SKM-1 (cell line): Measurements from ENCODE around the gene PLG.
"Not testable (repeated sequence)": the region's sequence is repeated elsewhere in the genome, so short reads cannot be mapped to it uniquely, and the experiment has no call there.

Experiments used
- DNase-seq: peaks from one replicate; lab custom pipeline; 2025; ENCODE audit not compliant: unreplicated experiment; lab: John Stamatoyannopoulos, UW

The PLG gene

DNA sequence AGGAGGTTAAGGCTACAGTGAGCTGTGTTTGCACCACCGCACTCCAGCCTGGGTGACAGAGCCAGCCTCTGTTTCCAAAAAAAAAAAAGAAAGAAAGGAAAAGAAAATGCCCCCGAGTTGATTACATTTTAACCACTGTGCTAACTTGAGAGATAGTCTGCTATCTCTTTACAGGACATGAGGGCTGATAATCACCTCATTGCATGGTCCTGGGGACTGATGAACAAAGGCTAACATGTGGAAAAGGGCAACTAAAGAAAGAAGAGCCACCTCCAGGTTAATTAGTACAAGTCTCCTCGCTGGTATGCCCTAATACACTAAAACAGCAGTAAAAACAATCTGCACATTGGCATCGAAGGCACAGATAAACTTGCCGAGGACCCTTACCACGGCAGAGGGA is 4.2 kb upstream of the PLG start:
- DNase-seq: no peak

DNA sequence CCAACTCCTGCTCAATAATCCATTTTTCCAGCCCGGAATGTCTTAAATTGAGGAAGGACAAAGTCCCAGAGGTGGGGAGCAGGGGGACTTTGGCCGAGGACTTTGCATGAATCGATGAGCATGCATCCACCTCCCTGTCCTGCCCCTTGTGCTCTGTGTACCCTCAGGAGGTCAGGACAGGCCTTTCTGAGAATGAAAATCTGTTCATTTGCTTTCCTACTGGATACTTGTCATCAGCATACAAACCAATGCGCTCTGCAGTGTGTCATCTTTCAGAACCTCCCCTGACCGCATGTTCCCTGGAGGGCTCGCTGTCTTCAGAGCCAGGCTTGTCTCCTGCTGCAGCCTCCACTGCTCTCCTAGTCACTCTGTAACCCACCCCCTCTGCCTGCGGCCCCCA is 2.6 kb downstream of the PLG start:
- DNase-seq: not testable (repeated sequence)

DNA sequence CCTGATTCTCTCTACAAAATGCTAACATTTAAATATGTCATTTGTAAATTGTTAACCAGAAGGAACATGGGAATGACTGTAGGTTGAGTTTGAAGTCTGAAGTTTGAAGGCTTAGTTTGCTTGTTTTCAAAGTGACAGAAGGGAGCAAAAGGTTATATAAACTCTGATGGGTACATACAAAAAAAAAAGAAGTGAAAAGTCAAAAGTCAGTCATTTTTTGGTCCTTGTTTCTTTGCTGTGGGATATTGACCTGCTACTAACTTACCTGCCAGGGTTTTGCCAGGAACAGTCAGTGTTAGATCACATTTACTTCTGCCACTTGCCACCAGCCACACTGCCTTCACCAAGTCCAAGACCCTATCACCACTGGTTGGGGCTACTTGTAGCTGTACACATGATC is 6.9 kb downstream of the PLG start:
- DNase-seq: not testable (repeated sequence)

DNA sequence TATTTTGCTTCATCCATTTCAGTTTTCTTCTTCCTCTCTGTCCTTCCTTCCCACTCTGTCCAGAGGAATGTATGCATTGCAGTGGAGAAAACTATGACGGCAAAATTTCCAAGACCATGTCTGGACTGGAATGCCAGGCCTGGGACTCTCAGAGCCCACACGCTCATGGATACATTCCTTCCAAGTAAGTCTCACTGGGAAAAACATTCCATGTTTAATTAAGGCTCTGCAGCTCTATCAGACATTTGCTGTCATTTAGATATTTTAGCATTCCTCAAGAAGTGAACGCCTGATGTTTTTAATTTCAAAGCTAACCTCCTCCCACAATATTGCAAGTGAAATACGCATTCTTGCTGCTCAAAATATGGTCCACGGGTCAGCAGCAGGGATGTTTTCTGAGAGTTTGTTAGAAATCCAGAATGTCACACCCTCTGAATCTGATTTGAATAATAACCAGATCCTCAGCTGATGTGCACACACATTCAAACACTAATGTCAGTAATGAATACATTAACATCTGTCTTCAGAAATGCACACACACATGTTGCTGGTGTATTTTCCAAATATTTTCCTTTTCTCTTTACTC is 12.8 kb downstream of the PLG start:
- no peak for DNase-seq

DNA sequence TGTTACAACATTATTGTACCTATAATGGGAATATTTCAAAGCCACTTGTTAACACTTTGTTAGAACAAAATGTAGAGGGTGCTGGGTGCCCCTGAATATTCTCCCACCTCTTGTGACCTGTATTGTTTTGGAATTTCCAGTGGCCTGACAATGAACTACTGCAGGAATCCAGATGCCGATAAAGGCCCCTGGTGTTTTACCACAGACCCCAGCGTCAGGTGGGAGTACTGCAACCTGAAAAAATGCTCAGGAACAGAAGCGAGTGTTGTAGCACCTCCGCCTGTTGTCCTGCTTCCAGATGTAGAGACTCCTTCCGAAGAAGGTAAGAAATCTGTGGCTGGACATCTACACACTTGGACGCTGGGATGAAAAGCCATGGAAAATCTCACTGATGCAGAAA is 28.9 kb downstream of the PLG start:
- no peak for DNase-seq

DNA sequence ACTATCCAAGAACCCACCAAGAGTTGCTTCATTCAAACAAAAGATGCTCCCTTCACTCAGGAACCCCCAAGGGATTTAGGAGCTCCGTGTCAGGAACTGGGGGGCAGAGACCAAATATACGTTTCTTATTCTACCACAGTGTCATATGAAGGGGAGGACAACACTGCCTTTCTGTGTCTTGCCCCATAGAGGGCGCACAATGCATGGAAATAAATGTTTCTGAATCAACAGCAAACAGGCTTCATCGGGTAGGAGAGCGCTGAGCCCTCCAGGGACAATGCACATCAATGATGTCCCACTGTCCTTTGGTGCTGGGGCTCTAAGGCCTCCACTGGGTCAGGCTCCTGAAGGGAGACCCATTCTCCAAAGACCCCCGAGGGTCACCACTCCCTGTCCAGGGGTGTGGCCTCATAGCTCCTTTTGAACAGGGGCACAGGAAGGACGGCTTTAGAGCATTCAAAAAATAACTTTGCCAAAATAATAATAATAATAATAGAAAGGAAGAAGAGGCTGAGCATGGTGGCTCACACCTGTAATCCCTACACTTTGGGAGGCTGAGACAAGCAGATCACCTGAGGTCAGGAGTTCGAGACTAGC is 31.1 kb downstream of the PLG start:
- DNase-seq: no peak

DNA sequence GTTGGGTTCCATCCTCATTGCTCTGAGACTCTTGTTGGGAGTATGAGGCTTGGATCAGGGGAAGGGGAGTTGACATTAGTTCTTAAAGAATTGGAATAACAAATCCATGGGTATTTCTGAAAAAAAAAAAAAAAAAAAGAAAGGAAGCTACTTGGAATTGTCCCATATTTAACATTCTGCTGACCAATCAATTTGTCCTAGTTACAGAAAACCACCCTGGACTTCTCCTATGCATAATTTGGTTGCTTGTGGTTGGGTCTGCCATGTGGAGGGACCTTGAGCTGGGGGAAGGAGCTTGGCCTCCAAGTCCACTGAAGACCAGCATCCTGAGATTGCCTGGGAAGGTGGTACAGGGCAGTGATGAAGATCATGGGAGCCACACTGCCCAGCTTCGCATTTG is 32.6 kb downstream of the PLG start:
- DNase-seq: no peak

DNA sequence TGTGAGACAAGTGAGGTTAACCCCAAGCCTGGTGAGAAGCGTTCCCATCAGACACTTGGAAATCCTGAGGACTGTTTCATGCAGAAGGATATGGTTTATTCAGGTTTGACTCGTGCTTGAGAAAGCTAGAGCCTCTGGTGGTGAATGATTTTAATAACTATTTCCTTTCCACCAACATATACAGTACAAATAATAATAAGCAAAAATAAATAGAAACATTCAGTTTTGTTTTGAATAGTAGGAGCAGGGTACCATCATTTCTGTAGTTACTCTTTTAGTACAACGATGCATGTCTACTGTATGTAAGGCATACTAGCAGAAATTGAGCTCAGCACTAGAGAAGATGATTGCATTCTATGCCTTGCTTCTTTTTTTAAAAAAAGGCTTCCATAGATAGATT is 33.5 kb downstream of the PLG start:
- DNase-seq: no peak

DNA sequence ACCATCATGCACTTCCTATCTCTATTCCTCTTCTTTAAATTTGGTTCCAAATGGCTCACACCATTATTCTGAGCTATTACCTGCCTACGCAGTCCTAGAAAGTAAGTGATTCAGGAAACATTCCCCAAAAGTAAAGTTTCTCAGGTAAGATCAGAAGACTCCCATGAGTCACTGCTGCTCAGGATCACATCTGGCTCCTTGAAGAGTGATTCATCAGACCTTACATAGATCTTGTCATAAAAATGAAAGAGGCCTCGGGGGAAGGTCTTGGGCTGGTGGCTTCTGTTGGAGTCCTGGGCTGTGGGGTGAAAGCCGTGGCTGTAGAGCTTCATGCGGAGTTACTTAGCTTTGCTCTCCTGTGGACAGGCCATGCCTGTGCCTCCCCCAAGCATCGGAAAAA is 35.9 kb downstream of the PLG start:
- DNase-seq: no peak

DNA sequence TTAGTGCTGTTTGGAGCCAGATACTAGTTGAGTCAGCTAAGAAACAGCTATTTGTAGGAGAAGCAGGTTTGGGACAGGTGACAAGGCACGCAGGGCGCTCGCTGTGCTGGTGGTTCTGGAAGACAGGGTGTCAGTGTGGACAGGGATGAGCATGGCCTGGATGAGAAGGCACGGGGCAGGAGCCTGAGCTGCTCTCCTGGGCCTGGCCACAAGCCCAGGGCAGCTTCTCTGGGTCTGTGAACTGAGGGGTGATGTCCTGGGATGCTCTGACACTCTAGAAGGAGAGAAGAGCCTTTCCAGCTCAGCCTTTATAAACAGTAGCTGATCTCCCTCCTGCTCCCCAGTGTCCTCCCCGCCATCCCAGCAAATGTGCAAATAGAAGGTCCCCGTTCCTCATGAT is 37.9 kb downstream of the PLG start:
- DNase-seq: no peak

DNA sequence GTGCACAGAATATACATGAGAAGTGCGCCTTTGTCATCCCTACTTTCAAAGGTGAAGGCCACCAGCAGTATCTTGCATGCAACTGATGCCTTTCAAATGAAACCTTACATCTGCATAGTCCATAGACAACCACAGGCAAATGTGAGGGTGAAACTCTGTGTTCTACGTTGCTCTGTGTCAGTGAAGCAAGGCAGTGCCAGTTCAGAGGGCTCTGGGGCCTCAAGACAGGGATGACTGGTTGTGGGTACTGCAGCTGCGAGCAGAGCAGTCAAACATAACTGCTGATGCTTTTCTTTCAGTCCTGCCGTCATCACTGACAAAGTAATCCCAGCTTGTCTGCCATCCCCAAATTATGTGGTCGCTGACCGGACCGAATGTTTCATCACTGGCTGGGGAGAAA is 39.0 kb downstream of the PLG start:
- DNase-seq: not testable (repeated sequence)

DNA sequence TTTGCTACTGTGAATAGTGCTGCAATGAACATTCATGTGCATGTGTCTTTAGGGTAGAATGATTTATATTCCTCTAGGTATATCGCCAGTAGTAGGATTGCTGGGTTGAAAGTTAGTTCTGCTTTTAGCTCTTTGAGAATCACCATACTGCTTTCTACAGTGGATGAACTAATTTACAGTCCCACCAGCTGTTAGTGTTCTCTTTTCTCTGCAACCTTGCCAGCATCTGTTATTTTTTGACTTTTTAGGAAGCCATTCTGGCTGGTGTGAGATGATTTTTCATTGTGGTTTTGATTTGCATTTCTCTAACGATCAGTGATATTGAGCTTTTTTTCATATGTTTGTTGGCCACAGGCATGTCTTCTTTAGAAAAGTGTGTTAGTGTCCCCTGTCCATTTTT is 40.0 kb downstream of the PLG start:
- no peak for DNase-seq

DNA sequence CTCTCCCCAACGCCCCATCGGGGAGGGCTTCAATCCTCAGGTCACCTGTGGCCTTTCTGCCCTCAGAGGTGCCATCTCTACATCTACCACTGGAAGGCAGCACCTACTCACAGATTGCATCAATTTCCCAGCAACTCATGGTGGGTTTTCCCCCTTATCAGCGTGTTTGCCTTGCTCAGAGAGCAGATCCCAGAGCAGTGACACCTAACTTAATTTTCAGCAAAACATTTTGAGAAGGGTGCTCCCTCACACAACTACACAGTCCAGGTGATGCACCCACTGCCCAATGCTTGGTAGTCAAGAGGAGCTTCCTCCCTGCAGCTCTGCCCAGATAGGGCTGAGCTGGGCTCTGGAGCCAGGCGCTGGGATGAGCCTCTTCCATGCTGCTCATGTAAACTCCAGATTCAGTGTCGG is 48.2 kb downstream of the PLG start:
- no peak for DNase-seq

DNA sequence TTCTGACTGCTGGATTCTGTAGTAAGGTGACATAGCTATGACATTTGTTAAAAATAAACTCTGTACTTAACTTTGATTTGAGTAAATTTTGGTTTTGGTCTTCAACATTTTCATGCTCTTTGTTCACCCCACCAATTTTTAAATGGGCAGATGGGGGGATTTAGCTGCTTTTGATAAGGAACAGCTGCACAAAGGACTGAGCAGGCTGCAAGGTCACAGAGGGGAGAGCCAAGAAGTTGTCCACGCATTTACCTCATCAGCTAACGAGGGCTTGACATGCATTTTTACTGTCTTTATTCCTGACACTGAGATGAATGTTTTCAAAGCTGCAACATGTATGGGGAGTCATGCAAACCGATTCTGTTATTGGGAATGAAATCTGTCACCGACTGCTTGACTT is 51.2 kb downstream of the PLG start:
- not testable (repeated sequence) for DNase-seq

DNA sequence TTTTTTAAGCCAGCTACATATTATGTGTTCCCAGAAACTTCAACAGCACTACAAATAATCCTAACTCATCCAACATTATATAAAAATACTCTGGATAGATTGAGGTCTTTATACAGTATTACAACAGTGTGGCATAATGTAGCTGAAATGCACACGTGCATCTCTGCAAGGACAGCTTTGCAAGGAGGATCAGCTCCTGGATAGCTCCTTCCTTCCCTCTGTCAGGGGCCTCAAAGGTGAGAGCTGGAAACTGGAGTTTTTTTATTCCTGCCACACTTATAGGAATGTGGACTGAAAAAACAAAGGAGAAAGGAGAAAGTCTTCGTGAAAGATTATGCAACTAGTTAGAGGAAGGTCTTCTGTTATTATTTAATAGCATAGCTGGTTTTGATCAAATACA is 53.1 kb downstream of the PLG start:
- no peak for DNase-seq

DNA sequence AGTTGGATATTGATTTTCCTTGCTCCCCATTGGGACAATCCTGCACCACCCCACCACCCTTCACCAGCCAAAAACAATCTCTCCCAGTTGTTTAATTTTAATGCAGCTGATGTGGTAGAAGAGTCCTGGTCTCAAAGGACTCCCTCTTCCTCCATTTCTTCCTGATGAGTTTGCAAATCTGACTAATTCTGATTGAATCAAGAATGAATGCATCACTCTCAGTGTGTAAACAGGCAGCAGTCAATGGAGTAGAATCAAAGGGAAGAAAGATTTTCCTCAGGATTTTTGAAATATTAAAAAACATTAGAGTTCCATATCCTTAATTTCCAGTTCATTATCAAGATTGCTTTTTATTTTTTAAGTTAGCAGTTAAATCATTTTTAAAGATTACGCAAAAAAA is 54.0 kb downstream of the PLG start:
- no peak for DNase-seq

DNA sequence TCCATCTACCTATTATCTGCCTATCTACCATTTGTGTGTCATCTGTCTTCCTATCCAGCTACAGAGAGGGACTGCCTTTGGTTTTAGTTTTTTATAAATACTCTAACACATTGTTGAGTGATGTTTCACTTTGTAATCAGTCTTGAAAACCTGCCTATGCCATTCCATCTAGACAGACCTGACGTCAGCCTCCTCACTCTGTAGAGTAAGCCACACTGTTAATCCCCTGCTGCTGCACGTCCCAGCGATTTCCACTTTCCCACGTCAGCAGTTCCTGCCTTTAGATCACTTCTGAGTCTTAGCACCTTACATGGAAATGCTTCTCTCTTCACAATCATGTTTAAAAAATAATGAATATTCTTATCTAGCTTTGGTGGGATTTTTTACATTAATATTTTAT is 54.8 kb downstream of the PLG start:
- no peak for DNase-seq

DNA sequence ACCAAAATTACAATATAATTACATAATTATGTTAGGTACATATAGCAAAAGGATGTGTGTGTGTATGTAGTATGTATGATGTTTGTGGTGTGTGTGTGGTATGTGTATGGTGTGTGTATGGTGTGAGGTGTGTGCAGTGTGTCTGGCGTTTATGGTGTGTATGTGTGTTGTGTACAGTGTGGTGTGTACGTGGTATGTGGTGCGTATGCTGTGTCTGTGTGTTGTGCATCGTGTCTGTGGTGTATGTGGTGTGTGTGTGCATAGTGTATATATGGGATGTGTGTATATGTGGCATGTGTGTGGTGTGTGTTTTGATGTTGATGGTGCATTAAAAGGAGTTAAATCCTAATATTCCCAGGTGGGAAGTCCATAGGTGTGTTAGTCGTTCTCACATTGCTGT is 62.8 kb downstream of the PLG start:
- no peak for DNase-seq

DNA sequence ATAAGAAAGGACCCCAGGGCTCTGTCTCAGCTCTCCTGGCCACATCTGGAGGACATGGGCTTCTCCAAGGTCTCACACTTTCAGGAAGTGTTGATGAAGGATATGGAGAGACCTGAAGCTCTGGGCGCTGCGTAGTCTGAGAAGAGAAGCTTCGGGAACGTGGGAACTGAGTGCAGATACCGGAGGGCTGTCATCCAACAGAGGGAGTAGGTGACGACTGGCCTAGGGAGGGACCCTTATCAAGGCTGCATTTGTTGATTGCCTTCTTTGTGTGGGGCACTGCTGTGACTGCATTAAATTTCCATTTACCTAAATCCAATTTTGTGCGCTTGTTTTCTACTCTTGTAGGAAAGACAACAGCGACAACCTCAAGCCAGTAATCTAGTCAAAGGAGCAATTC is 63.4 kb downstream of the PLG start:
- no peak for DNase-seq

DNA sequence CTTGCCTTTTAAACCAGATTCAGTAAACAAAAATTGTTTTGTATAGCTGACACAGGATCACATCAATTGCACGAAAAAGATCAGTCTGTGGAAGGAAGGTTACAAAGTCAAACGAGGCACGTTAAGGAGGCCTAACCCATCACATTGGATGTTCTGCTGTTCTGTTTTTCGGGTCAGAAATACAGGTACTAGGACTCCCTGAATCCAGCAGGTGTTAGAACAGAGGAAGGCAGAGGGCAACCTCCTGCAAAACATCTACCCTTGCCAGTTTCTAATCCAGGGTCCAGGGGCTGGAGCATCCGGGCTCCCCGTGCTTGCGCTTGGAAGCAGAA is 64.6 kb downstream of the PLG start:
- no peak for DNase-seq

DNA sequence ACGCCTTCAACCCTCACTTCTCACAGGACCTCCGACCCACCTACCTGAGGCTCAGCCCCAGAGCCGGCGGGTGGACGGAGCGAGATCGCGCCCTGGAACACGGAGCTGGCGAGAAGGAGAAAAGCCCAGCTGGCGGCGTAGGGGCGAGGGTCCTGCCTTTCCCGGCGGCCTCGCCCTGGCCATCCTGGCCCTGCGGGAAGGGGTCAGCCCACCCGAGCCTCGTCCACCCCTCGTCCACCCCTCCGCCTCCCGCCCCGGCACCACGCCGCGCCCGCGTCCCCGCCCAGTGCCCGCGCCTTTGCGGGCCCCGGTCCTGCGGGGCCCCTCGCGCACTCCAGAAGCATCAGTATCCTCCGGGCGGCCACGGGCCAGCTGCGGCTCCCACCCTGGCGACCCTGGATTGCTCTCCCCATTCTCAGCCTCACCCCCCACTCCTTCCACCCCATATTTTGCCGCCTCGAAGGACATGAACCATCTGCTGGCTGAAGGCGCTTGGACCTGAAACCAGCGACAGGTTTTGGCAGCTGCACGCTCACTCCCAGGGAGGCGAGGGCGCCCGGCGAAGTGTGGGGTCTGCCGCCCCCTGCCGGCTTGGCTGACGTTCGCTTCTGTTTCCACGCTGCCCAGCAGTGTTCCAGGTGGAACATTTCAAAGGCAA is 65.1 kb downstream of the PLG start:
- DNase-seq: no peak

DNA sequence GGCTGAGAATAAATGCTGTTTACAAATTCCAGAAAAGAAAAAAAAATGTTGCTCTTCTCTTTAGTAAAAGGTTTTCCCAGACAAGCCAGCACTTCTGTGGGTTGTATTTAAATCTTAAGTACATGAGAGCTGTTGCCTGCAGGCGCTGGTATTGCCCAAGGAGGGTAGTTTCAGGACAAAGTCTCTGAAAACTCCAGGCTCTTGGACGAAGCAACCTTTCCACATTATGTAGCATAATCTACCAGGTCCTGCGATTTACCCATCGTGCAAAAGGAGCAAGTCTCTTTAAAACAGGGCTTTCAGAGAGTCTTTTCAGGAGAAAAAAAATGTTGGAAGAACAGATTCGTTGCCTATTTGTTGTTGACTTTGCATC is 65.6 kb downstream of the PLG start:
- no peak for DNase-seq

DNA sequence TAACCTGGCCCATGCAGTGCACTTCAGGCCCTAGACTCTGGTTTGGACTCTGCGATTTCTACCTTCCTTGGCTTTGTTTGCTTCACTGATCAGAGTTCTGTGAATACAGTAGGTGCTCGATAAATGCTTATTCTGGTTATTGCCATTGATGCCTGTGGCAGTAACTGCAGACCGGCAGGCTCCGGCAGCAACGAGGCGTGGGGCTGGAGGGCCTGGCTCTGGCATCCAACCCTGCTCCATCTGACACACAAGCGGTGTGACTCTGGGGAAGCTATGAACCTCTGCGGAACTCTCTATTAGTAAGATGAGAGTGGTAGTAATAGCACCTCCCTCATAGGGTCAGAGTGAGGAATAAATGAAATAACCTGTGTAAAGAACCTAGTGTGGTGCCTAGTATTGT is 66.1 kb downstream of the PLG start:
- DNase-seq: no peak
